ENCODE measurements around the gene NPHP1. TPM values are rescaled to one million over a fixed set of nuclear protein-coding genes. Genes with fewer than 3 reads are reported as not detected.
A peak's percentile ranks its signal among the peaks of the same experiment; 100 is the strongest.
"Not testable (repeated sequence)": the region's sequence is repeated elsewhere in the genome, so short reads cannot be mapped to it uniquely, and the experiment has no call there.

The NPHP1 gene
- total and polyA plus RNA-seq, 2 donors (not counting 1 experiment from before 2014, with no cell fraction given), result 2.4 TPM

DNA sequence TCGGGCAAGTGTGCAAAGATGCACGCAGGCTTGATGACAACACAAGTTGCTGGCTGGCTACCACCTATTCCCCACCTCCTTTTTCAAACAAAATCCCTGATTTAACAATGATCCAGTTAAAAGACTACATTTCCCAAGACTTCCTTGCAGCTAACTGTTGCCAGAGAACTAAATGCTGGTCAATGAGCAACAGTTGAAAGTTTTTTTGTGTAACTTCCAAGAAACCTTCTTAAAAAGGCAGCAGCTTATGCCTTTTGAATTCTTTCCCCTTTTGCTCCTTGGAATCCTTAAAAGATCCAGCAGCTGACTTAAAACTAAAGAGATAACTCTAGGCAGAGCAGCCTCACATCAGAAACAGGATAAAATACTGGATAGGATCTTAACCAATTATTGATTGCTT is 38.5 kb downstream of the NPHP1 start:
- H3K27ac ChIP-seq (ENCODE audit: low read length in 2 of 2), result no peak overlapping the region
- Mint-ChIP-seq H3K27ac (no peak overlapping the region), H3K27me3 (peaks cover 3% of the 10 kb centered on the region), H3K4me1 (peaks cover 7% of the 10 kb centered on the region), H3K9me3 (ENCODE audit: insufficient read depth) (no peaks in the 10 kb centered on the region), H3K4me3 (no peak overlapping the region)
- H3K9me3 ChIP-seq (ENCODE audit: control extremely low read depth in 1 of 3, control insufficient read depth in 2 of 3, insufficient read depth in 1 of 3, low read length in 2 of 3), result no peaks in the 10 kb centered on the region
- ChIA-PET POLR2A (no interaction called here), CTCF (interaction anchor here (2.1 kb wide), 1 partner anchor 9 kb away, joined by 9 read pairs; no protein-coding TSS in a partner anchor)
- H3K79me2 ChIP-seq (ENCODE audit: control insufficient read depth, insufficient read depth, low read length), result no peaks in the 10 kb centered on the region
- no peak for DNase-seq
- TF ChIP-seq EZH2 (IDR thresholded peaks at IDR 0.05; ENCODE audit: borderline replicate concordance, insufficient read depth, low read depth, low read length, poor library complexity, severe bottlenecking), result no peak
- TF ChIP-seq CTCF (IDR thresholded peaks at IDR 0.05), result no peak
- 100% methylated on average over 2 of the region's 2 CpGs for WGBS (ENCODE audit: insufficient coverage)
- no peak overlapping the region for H3K4me3 ChIP-seq (ENCODE audit: control extremely low read depth in 1 of 5, extremely low read depth in 1 of 5, insufficient read depth in 1 of 5, low read depth in 2 of 5, low read length in 4 of 5)
- H3K9ac ChIP-seq (ENCODE audit: low read length), result no peak overlapping the region
- no peaks in the 10 kb centered on the region for H3K27me3 ChIP-seq (replicated peaks in 1 of 4; ENCODE audit: control extremely low read depth in 1 of 4, control insufficient read depth in 3 of 4, insufficient read depth in 4 of 4, low read length in 3 of 4)
- no peak overlapping the region for H2AFZ ChIP-seq (ENCODE audit: insufficient read depth, low read depth, low read length, poor library complexity, severe bottlenecking)
- no peak overlapping the region for H3K4me2 ChIP-seq (replicated peaks; ENCODE audit: low read depth, low read length, poor library complexity, severe bottlenecking)
- no peaks in the 10 kb centered on the region for H3K4me1 ChIP-seq (ENCODE audit: control insufficient read depth in 2 of 2, insufficient read depth in 2 of 2, low read length in 2 of 2)
- ATAC-seq (ENCODE audit: low read depth), result no peak
- intact Hi-C loops (cut with micrococcal nuclease), result no loop called here
- no peaks in the 10 kb centered on the region for H4K20me1 ChIP-seq (ENCODE audit: control insufficient read depth, insufficient read depth, low read length, poor library complexity, severe bottlenecking)
- H3K36me3 ChIP-seq (replicated peaks in 1 of 2; ENCODE audit: control extremely low read depth in 1 of 2, control insufficient read depth in 1 of 2, extremely low read depth in 1 of 2, insufficient read depth in 2 of 2, low read length in 1 of 2), result no peaks in the 10 kb centered on the region

GRCh38 chr2:110157153-110157793 is 47.5 kb downstream of the NPHP1 start:
- no peak overlapping the region for H3K9ac ChIP-seq (ENCODE audit: low read length)
- WGBS (ENCODE audit: insufficient coverage), result 48% methylated on average over 3 of the region's 4 CpGs
- no peaks in the 10 kb centered on the region for H3K36me3 ChIP-seq (replicated peaks in 1 of 2; ENCODE audit: control extremely low read depth in 1 of 2, control insufficient read depth in 1 of 2, extremely low read depth in 1 of 2, insufficient read depth in 2 of 2, low read length in 1 of 2)
- H3K4me3 ChIP-seq (ENCODE audit: control extremely low read depth in 1 of 5, extremely low read depth in 1 of 5, insufficient read depth in 1 of 5, low read depth in 2 of 5, low read length in 4 of 5), result no peak overlapping the region
- no peak overlapping the region for H3K27ac ChIP-seq (ENCODE audit: low read length in 2 of 2)
- no peak overlapping the region for H3K4me2 ChIP-seq (replicated peaks; ENCODE audit: low read depth, low read length, poor library complexity, severe bottlenecking)
- peaks cover 2% of the 10 kb centered on the region for H3K4me1 Mint-ChIP-seq
- intact Hi-C loops (cut with micrococcal nuclease), result loop anchor here (5.0 kb wide), 1 partner anchor 600 kb away; no protein-coding TSS in a partner anchor
- H3K4me3 Mint-ChIP-seq, result no peak overlapping the region
- DNase-seq (peak; percentile 35), ATAC-seq (ENCODE audit: low read depth) (no peak)
- no peaks in the 10 kb centered on the region for H3K27me3 ChIP-seq (replicated peaks in 1 of 4; ENCODE audit: control extremely low read depth in 1 of 4, control insufficient read depth in 3 of 4, insufficient read depth in 4 of 4, low read length in 3 of 4)
- H3K9me3 Mint-ChIP-seq (ENCODE audit: insufficient read depth), result peaks cover 9% of the 10 kb centered on the region
- H2AFZ ChIP-seq (ENCODE audit: insufficient read depth, low read depth, low read length, poor library complexity, severe bottlenecking), result no peak overlapping the region
- no peak for TF ChIP-seq EZH2 (IDR thresholded peaks at IDR 0.05; ENCODE audit: borderline replicate concordance, insufficient read depth, low read depth, low read length, poor library complexity, severe bottlenecking)
- peak; percentile 67 for TF ChIP-seq CTCF (IDR thresholded peaks at IDR 0.05)
- no peak overlapping the region for H3K27ac Mint-ChIP-seq
- H3K27me3 Mint-ChIP-seq, result peaks cover 3% of the 10 kb centered on the region
- H3K4me1 ChIP-seq (ENCODE audit: control insufficient read depth in 2 of 2, insufficient read depth in 2 of 2, low read length in 2 of 2), result no peaks in the 10 kb centered on the region
- H3K9me3 ChIP-seq (ENCODE audit: control extremely low read depth in 1 of 3, control insufficient read depth in 2 of 3, insufficient read depth in 1 of 3, low read length in 2 of 3), result peaks cover 2 to 11% (median 5%) of the 10 kb centered on the region in 3 donors
- no peaks in the 10 kb centered on the region for H3K79me2 ChIP-seq (ENCODE audit: control insufficient read depth, insufficient read depth, low read length)
- ChIA-PET POLR2A (no interaction called here), CTCF (interaction anchor here (0.7 to 1.7 kb wide), 3 partner anchors 9 to 601 kb away, joined by 3 to 9 read pairs (median 3); no protein-coding TSS in a partner anchor)
- H4K20me1 ChIP-seq (ENCODE audit: control insufficient read depth, insufficient read depth, low read length, poor library complexity, severe bottlenecking), result no peaks in the 10 kb centered on the region

DNA sequence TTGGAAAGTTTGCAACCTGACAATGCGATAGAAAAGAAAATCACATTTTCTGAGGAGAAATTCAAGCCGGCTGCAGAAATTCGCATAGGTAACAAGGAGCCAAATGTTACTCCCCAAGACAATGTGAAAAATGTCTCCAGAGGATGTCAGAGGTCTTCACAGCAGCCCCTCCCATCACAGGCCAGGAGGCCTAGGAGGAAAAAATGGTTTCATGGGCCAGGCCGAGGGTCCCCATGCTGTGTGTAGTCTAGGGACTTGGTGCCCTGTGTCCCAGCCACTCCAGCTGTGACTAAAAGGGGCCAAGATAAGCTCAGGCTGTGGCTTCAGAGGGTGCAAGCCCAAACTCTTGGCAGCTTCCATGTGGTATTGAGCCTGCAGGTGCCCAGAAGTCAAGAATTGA is 50.0 kb downstream of the NPHP1 start:
- intact Hi-C loops (cut with micrococcal nuclease), result loop anchor here (5.0 kb wide), 1 partner anchor 602 kb away; no protein-coding TSS in a partner anchor
- H3K27me3 Mint-ChIP-seq; H4K20me1 ChIP-seq (ENCODE audit: control insufficient read depth, insufficient read depth, low read length, poor library complexity, severe bottlenecking); H3K27ac ChIP-seq (ENCODE audit: low read length in 2 of 2); H3K9ac ChIP-seq (ENCODE audit: low read length); ATAC-seq (ENCODE audit: low read depth); H3K4me3 Mint-ChIP-seq; H3K27me3 ChIP-seq (replicated peaks in 1 of 4; ENCODE audit: control extremely low read depth in 1 of 4, control insufficient read depth in 3 of 4, insufficient read depth in 4 of 4, low read length in 3 of 4); H3K4me3 ChIP-seq (ENCODE audit: control extremely low read depth in 1 of 5, extremely low read depth in 1 of 5, insufficient read depth in 1 of 5, low read depth in 2 of 5, low read length in 4 of 5); H3K4me2 ChIP-seq (replicated peaks; ENCODE audit: low read depth, low read length, poor library complexity, severe bottlenecking); POLR2A ChIA-PET; H3K4me1 ChIP-seq (ENCODE audit: control insufficient read depth in 2 of 2, insufficient read depth in 2 of 2, low read length in 2 of 2); DNase-seq; H3K79me2 ChIP-seq (ENCODE audit: control insufficient read depth, insufficient read depth, low read length); H3K27ac Mint-ChIP-seq; H3K4me1 Mint-ChIP-seq; H3K36me3 ChIP-seq (replicated peaks in 1 of 2; ENCODE audit: control extremely low read depth in 1 of 2, control insufficient read depth in 1 of 2, extremely low read depth in 1 of 2, insufficient read depth in 2 of 2, low read length in 1 of 2); H2AFZ ChIP-seq (ENCODE audit: insufficient read depth, low read depth, low read length, poor library complexity, severe bottlenecking); CTCF ChIA-PET; H3K9me3 Mint-ChIP-seq (ENCODE audit: insufficient read depth): not testable (repeated sequence)
- WGBS (ENCODE audit: insufficient coverage), result 96% methylated on average over 3 of the region's 4 CpGs
- H3K9me3 ChIP-seq (ENCODE audit: control extremely low read depth in 1 of 3, control insufficient read depth in 2 of 3, insufficient read depth in 1 of 3, low read length in 2 of 3), result peaks cover 2 to 11% (median 5%) of the 10 kb centered on the region in 3 donors
